ENCODE results near the gene CERS5.

The CERS5 gene

DNA sequence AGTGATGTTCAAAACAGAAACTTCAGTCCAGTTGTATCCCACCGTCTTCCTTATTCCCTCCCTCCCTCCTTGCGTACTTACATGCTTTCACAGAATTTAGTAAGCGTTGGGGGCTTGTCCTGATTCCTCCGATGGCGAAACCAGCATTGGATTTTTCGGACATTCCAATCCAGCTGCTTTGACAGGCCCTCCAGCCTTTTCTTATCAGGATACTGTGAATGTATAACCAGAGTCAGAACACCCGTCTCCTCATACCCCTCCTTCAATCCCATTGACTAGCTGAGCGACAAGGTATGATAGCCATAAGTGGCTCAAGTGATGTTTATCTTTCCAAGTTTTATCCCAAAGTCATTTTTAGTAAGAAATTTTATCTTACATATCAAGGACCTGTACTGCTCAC, 24.2 kb downstream of the CERS5 start:
- Histone ChIP-seq H3K36me3 (ENCODE audit: control insufficient read depth, insufficient read depth, low read length) (peaks cover 23% of the 10 kb centered on the region), H3K27ac (ENCODE audit: insufficient read depth, low read depth, low read length, poor library complexity, severe bottlenecking) (no peak overlapping the region), H3K4me3 (ENCODE audit: insufficient read depth, low read depth, low read length) (no peak overlapping the region), H3K27me3 (ENCODE audit: control insufficient read depth, insufficient read depth, low read length, poor library complexity, severe bottlenecking) (no peaks in the 10 kb centered on the region), H3K9me3 (ENCODE audit: control insufficient read depth, low read length) (no peaks in the 10 kb centered on the region), H3K4me1 (ENCODE audit: control insufficient read depth, insufficient read depth, low read length) (no peaks in the 10 kb centered on the region)
- WGBS, 2 experiments: 89 to 96% methylated on average over 8 of the region's 8 CpGs

DNA sequence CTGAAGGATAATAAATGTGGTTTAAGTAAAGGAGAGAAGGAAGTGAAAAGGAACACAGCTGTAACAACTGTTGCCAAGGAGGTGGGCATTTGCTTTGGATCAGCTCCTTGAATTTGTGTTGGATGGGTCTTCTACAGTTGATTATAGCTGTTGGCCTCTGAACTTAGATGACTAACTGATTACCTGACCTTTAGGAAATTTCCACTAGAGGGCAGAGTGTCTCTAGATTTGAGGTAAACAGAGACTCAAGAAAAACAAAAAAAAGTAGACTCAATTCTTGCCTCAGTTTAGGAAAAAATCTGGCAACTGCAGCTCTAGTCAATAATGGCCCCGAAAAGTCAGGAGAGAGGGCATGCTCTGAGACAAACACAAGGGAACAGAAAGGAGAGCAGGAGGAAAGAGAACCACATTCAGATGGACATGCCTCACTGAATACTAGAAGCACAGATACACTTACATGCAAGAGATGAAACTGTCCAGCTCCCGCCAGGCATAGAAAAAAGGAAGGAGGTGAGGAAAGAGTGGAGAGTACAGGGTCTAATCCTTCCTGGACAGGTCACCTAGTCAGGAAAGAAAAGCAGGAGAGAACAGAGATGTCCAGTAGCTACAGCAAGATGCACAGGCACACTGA, 34.5 kb downstream of the CERS5 start:
- Histone ChIP-seq H3K27ac (ENCODE audit: insufficient read depth, low read depth, low read length, poor library complexity, severe bottlenecking) (no peak overlapping the region), H3K4me3 (ENCODE audit: insufficient read depth, low read depth, low read length) (no peak overlapping the region), H3K27me3 (ENCODE audit: control insufficient read depth, insufficient read depth, low read length, poor library complexity, severe bottlenecking) (no peaks in the 10 kb centered on the region), H3K9me3 (ENCODE audit: control insufficient read depth, low read length) (no peaks in the 10 kb centered on the region), H3K36me3 (ENCODE audit: control insufficient read depth, insufficient read depth, low read length) (peaks cover 45% of the 10 kb centered on the region), H3K4me1 (ENCODE audit: control insufficient read depth, insufficient read depth, low read length) (no peaks in the 10 kb centered on the region)
- 91 to 94% methylated on average over 2 of the region's 2 CpGs for WGBS, 2 experiments

DNA sequence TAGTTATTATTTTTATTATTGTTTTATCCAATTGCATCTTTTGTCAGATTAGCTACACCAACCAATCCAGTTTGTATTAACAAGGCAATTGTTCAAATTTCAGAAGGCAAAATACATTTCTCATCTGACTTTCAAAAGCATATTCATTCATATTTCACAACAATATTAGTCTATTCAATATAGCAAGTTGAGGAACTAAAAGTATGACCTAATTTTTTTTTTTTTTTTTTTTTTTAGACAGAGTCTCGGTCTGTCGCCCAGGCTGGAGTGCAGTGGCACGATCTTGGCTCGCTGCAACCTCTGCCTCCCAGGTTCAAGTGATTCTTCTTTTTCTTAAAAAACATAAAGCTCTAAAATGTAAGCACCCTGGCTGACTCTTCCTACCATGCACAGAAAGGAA, 37.9 kb downstream of the CERS5 start:
- H3K4me3 ChIP-seq (ENCODE audit: insufficient read depth, low read depth, low read length): no peak overlapping the region
- 97% methylated on average over 4 of the region's 4 CpGs for WGBS, 2 experiments
- no peaks in the 10 kb centered on the region for H3K4me1 ChIP-seq (ENCODE audit: control insufficient read depth, insufficient read depth, low read length)
- H3K9me3 ChIP-seq (ENCODE audit: control insufficient read depth, low read length): no peaks in the 10 kb centered on the region
- H3K27ac ChIP-seq (ENCODE audit: insufficient read depth, low read depth, low read length, poor library complexity, severe bottlenecking): no peak overlapping the region
- H3K27me3 ChIP-seq (ENCODE audit: control insufficient read depth, insufficient read depth, low read length, poor library complexity, severe bottlenecking): no peaks in the 10 kb centered on the region
- peaks cover 25% of the 10 kb centered on the region for H3K36me3 ChIP-seq (ENCODE audit: control insufficient read depth, insufficient read depth, low read length)

DNA sequence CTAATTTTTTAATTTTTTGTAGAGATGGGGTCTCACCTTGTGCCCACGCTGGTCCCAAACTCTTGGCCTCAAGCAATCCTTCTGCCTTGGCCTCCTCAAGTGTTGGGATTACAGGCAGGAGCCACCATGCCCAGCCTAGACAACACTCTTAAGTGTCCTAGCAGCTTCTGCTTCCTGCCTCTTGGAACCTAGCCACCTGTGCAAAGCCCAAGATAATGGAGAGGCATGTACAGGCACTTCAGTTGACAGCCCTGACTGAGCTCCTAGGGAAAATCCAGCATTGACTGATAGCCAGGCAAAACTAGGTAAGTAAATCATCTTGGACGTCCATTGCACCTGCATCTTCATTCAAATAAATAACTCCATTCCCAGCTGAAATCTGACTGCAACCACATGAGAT, 39.6 kb downstream of the CERS5 start:
- 92% methylated on average over 2 of the region's 2 CpGs for WGBS, 2 experiments
- Histone ChIP-seq H3K4me3 (ENCODE audit: insufficient read depth, low read depth, low read length) (no peak overlapping the region), H3K36me3 (ENCODE audit: control insufficient read depth, insufficient read depth, low read length) (peaks cover 15% of the 10 kb centered on the region), H3K27ac (ENCODE audit: insufficient read depth, low read depth, low read length, poor library complexity, severe bottlenecking) (no peak overlapping the region), H3K27me3 (ENCODE audit: control insufficient read depth, insufficient read depth, low read length, poor library complexity, severe bottlenecking) (no peaks in the 10 kb centered on the region), H3K4me1 (ENCODE audit: control insufficient read depth, insufficient read depth, low read length) (no peaks in the 10 kb centered on the region), H3K9me3 (ENCODE audit: control insufficient read depth, low read length) (no peaks in the 10 kb centered on the region)

DNA sequence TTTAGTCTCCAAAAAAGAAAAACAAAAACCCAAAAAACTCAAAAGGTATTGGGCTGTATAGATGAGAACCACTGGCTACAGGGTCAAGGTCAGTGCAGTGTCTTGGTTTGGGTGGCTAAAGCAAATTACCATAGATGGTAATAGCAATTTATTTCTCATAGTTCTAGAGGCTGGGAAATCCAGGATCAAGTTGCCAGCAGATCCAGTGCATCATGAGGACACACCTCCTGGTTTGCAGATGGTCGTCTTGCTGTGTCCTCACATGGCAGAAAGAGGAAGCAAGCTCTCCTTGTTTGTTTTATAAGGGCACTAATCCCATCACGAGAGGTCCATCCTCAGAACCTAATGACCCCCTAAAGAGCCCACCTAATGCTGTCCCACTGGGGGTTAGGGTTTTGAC, 44.0 kb downstream of the CERS5 start:
- Histone ChIP-seq H3K4me1 (ENCODE audit: control insufficient read depth, insufficient read depth, low read length) (no peaks in the 10 kb centered on the region), H3K4me3 (ENCODE audit: insufficient read depth, low read depth, low read length) (no peak overlapping the region), H3K9me3 (ENCODE audit: control insufficient read depth, low read length) (no peaks in the 10 kb centered on the region), H3K36me3 (ENCODE audit: control insufficient read depth, insufficient read depth, low read length) (no peaks in the 10 kb centered on the region), H3K27ac (ENCODE audit: insufficient read depth, low read depth, low read length, poor library complexity, severe bottlenecking) (no peak overlapping the region), H3K27me3 (ENCODE audit: control insufficient read depth, insufficient read depth, low read length, poor library complexity, severe bottlenecking) (no peaks in the 10 kb centered on the region)
- 90 to 91% methylated on average over 2 of the region's 2 CpGs for WGBS, 2 experiments

DNA sequence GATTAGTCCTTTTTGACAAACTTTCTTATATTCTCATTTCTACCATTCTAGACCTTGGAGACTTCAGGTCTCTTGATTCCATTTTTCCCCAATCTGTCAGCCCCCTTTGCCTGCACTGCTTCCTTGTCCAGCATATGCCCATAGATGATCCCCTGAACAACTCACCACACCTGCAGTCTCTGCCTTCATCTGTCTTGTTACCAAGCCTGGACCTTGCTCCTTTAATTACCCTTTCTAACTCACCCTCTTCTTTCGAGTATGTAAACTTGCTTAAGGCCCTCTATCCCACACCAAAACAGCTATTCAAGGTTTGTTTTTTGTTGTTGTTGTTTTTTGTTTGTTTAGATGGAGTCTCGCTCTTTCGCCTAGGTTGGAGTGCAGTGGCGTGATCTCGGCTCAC, 45.5 kb downstream of the CERS5 start:
- WGBS, 2 experiments: 77 to 81% methylated on average over 5 of the region's 5 CpGs
- H3K27ac ChIP-seq (ENCODE audit: insufficient read depth, low read depth, low read length, poor library complexity, severe bottlenecking): no peak overlapping the region
- no peaks in the 10 kb centered on the region for H3K36me3 ChIP-seq (ENCODE audit: control insufficient read depth, insufficient read depth, low read length)
- H3K27me3 ChIP-seq (ENCODE audit: control insufficient read depth, insufficient read depth, low read length, poor library complexity, severe bottlenecking): no peaks in the 10 kb centered on the region
- no peaks in the 10 kb centered on the region for H3K4me1 ChIP-seq (ENCODE audit: control insufficient read depth, insufficient read depth, low read length)
- no peaks in the 10 kb centered on the region for H3K9me3 ChIP-seq (ENCODE audit: control insufficient read depth, low read length)
- no peak overlapping the region for H3K4me3 ChIP-seq (ENCODE audit: insufficient read depth, low read depth, low read length)

DNA sequence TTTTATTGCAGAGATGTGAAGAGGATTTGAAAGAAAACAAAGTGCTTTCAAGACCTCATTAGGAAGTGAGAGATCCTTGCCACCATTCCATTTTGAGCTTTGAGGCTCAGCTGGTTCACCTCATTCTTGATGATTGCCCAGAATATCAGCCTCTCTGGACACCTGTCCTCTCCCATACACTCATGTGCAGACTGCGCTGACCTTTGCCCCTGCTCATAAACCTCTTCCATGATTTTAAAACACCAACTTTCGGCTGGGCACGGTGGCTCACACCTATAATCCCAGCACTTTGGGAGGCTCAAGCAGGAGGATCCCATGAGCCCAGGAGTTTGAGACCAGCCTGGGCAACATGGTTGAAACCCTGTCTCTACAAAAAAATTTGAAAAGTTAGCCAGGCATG, 46.2 kb downstream of the CERS5 start:
- H3K27me3 ChIP-seq (ENCODE audit: control insufficient read depth, insufficient read depth, low read length, poor library complexity, severe bottlenecking): no peaks in the 10 kb centered on the region
- no peak overlapping the region for H3K4me3 ChIP-seq (ENCODE audit: insufficient read depth, low read depth, low read length)
- 92 to 94% methylated on average over 3 of the region's 3 CpGs for WGBS, 2 experiments
- H3K9me3 ChIP-seq (ENCODE audit: control insufficient read depth, low read length): no peaks in the 10 kb centered on the region
- no peaks in the 10 kb centered on the region for H3K36me3 ChIP-seq (ENCODE audit: control insufficient read depth, insufficient read depth, low read length)
- no peak overlapping the region for H3K27ac ChIP-seq (ENCODE audit: insufficient read depth, low read depth, low read length, poor library complexity, severe bottlenecking)
- no peaks in the 10 kb centered on the region for H3K4me1 ChIP-seq (ENCODE audit: control insufficient read depth, insufficient read depth, low read length)

DNA sequence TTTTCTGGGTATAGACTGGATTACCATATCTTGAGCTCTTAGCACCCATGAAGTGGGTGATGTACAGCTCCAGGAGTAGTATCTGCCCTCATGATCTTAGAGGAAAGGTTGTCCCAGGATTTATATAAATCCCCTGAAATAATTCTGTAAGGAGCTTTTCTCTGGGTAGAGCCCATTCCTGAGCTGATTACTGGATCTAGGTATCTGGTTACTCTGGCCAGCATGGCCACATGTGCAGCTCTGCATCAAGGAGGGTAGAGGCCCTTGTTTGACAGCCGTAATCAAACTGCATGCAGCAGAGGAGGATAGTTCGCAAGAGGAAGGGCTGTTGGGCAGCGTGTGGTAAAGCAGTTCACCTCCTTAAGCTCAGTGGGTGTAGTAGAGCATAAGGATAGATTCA, 46.6 kb downstream of the CERS5 start:
- Histone ChIP-seq H3K27ac (ENCODE audit: insufficient read depth, low read depth, low read length, poor library complexity, severe bottlenecking) (no peak overlapping the region), H3K36me3 (ENCODE audit: control insufficient read depth, insufficient read depth, low read length) (no peaks in the 10 kb centered on the region), H3K27me3 (ENCODE audit: control insufficient read depth, insufficient read depth, low read length, poor library complexity, severe bottlenecking) (no peaks in the 10 kb centered on the region), H3K4me1 (ENCODE audit: control insufficient read depth, insufficient read depth, low read length) (no peaks in the 10 kb centered on the region), H3K9me3 (ENCODE audit: control insufficient read depth, low read length) (no peaks in the 10 kb centered on the region), H3K4me3 (ENCODE audit: insufficient read depth, low read depth, low read length) (no peak overlapping the region)
- 91 to 98% methylated on average over 3 of the region's 3 CpGs for WGBS, 2 experiments

DNA sequence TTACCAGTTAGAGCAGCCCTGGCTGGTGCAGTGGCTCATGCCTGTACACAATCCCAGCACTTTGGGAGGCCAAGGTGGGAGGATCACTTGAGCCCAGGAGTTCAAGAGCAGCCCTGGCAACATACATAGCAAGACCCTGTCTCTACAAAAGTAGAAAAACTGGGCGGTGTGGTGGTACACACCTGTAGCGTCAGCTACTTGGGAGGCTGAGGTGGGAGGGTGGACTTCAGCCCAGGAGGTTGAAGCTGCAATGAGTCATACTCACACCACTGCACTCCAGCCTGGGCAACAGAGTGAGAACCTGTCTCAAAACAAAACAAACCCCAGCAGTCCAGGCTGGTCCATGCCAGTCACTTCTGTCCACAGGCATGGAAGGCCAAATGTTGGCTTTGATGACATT, 47.8 kb downstream of the CERS5 start:
- H3K4me3 ChIP-seq (ENCODE audit: insufficient read depth, low read depth, low read length): no peak overlapping the region
- no peak overlapping the region for H3K27ac ChIP-seq (ENCODE audit: insufficient read depth, low read depth, low read length, poor library complexity, severe bottlenecking)
- H3K9me3 ChIP-seq (ENCODE audit: control insufficient read depth, low read length): no peaks in the 10 kb centered on the region
- WGBS, 2 experiments: 96 to 97% methylated on average over 2 of the region's 2 CpGs
- no peaks in the 10 kb centered on the region for H3K27me3 ChIP-seq (ENCODE audit: control insufficient read depth, insufficient read depth, low read length, poor library complexity, severe bottlenecking)
- H3K4me1 ChIP-seq (ENCODE audit: control insufficient read depth, insufficient read depth, low read length): no peaks in the 10 kb centered on the region
- no peaks in the 10 kb centered on the region for H3K36me3 ChIP-seq (ENCODE audit: control insufficient read depth, insufficient read depth, low read length)

DNA sequence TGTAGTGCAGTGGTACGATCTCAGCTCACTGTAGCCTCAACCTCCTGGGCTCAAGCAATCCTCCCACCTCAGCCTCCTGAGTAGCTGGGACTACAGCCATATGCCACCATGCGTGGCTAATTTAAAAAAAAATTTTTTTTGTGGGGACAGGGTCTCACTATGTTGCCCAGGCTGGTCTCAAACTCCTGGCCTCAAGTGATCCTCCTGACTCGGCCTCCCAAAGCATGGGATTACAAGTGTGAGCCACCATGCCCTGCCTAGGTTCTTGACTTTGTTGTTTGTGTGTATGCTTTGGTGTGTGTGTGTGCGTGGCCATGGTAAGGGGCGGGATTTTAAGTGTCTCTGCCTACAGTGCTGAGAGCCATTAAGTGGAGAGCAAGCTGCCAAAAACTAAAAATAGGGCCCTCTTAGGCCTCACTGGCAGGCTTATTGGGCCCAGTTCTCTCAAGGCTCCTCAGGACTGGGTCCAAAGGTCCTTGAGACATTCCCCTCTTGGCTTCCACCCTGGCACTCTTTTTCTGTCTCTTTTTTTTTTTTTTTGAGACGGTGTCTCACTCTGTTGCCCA, 50.0 kb downstream of the CERS5 start:
- H3K36me3 ChIP-seq (ENCODE audit: control insufficient read depth, insufficient read depth, low read length): no peaks in the 10 kb centered on the region
- 91 to 95% methylated on average over 6 of the region's 6 CpGs for WGBS, 2 experiments
- peaks cover 3% of the 10 kb centered on the region for H3K4me1 ChIP-seq (ENCODE audit: control insufficient read depth, insufficient read depth, low read length)
- H3K4me3 ChIP-seq (ENCODE audit: insufficient read depth, low read depth, low read length): no peak overlapping the region
- no peak overlapping the region for H3K27ac ChIP-seq (ENCODE audit: insufficient read depth, low read depth, low read length, poor library complexity, severe bottlenecking)
- no peaks in the 10 kb centered on the region for H3K27me3 ChIP-seq (ENCODE audit: control insufficient read depth, insufficient read depth, low read length, poor library complexity, severe bottlenecking)
- no peaks in the 10 kb centered on the region for H3K9me3 ChIP-seq (ENCODE audit: control insufficient read depth, low read length)
